ENCODE measurements around the gene SLC4A5.

GRCh38 chr2:74188018-74188601 lies 155.1 kb downstream of the SLC4A5 start:
- TF ChIP-seq CTCF (IDR thresholded peaks at IDR 0.05) (no peak), POLR2AphosphoS5 (IDR thresholded peaks at IDR 0.05) (no peak), POLR2A (IDR thresholded peaks at IDR 0.05) (no peak)
